SK-N-SH (cell line): ENCODE measurements around the gene BOD1L1.

ENCODE experiments used
- CTCF ChIP-seq: fragments of 200-600 bp; sonication (generic); IDR thresholded peaks from 2 replicates; pipeline ENCODE4 v1.6.1; 2017; ENCODE audit warnings: antibody characterized with exemption, mild to moderate bottlenecking, moderate library complexity
- FOXJ3 ChIP-seq: sonication (generic); formaldehyde crosslinking; IDR thresholded peaks from 2 replicates; pipeline ENCODE4 v1.5.1; 2020; ENCODE audit warnings: mild to moderate bottlenecking, missing genetic modification reagents
- TAF1 ChIP-seq: IDR thresholded peaks from 2 replicates; pipeline ENCODE4 v1.6.1; 2012; ENCODE audit warnings: low read depth, mild to moderate bottlenecking, low read length, moderate library complexity, borderline replicate concordance
- ZBTB33 ChIP-seq: IDR thresholded peaks from 2 replicates; pipeline ENCODE4 v1.4.0; 2012; ENCODE audit warnings: low read depth, borderline replicate concordance

- no peak for TF ChIP-seq FOXJ3 (CRISPR knock-in tag)
- TF ChIP-seq CTCF: no peak
- TF ChIP-seq TAF1: no peak
- no peak for TF ChIP-seq ZBTB33
Measured at GRCh38 chr4:13605330-13605729, 22.2 kb downstream of the BOD1L1 start.
